SJCRH30 (cell line): ENCODE measurements around the gene OR2J3. TPM values are rescaled to one million over a fixed set of nuclear protein-coding genes. Genes with fewer than 3 reads are reported as not detected.
"Not testable (repeated sequence)": the region's sequence is repeated elsewhere in the genome, so short reads cannot be mapped to it uniquely, and the experiment has no call there.

Experiments
- DNase-seq, 2 experiments: peaks; one replicate each; pipeline ENCODE4 v3.0.0-alpha.2; 2015 to 2020
- H3K27ac ChIP-seq: fragments of 250-450 bp; sonication (Bioruptor Pico); 2 replicates; pipeline ENCODE4 v1.5.1; 2020; ENCODE audit warnings: mild to moderate bottlenecking, moderate library complexity
- H3K27me3 ChIP-seq: fragments of 250-450 bp; sonication (Bioruptor Pico); 2 replicates; pipeline ENCODE4 v1.5.1; 2020; ENCODE audit warnings: mild to moderate bottlenecking, moderate library complexity
- H3K36me3 ChIP-seq: fragments of 250-450 bp; sonication (Bioruptor Pico); 2 replicates; pipeline ENCODE4 v1.5.1; 2020; ENCODE audit warnings: mild to moderate bottlenecking, moderate library complexity
- H3K4me1 ChIP-seq: fragments of 250-450 bp; sonication (Bioruptor Pico); 2 replicates; pipeline ENCODE4 v1.5.1; 2020; ENCODE audit warnings: mild to moderate bottlenecking, moderate library complexity
- H3K4me3 ChIP-seq: fragments of 250-450 bp; sonication (Bioruptor Pico); 2 replicates; pipeline ENCODE4 v1.5.1; 2020; ENCODE audit warnings: mild to moderate bottlenecking, moderate library complexity
- H3K9me3 ChIP-seq: fragments of 250-450 bp; sonication (Bioruptor Pico); replicated peaks from 2 replicates; pipeline ENCODE4 v1.5.1; 2020; ENCODE audit warnings: mild to moderate bottlenecking, moderate library complexity
- total RNA-seq: library from RNA; depleted of rRNA; stranded (reverse); fragments of >200 nt; shearing (Covaris generic); gene quantifications from 2 replicates; pipeline ENCODE4 v1.2.3, GENCODE V29; 2014; rRNA removed

OR2J3 gene
- not detected in 2 replicates for total RNA-seq

DNA sequence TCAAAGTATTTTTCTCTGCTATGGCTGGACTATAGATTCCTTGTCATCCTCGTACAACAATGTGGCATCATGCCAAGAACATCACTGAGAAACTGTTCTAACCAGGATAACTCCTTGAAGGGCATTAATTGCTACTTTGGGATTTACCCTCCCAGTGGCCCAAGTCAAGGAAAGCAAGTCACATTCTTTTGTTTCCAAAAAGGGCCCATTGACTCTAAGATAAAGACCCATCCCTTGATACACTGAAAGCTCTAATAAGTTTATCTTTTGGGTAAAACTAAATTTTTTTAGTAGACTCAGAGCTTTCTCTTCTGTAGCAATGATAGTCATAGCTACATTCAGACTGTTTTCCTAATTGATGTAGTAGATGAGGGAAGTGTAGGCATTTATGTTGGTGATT lies at the start of gene OR2J3:
TSS of gene OR2J3 (plus strand) at position 301 of the 400 bp plus-strand sequence. CDS start 3,833 bp downstream, outside the sequence.
- Histone ChIP-seq H3K4me1 (no peaks in the 10 kb centered on the region), H3K27ac (no peak within 1 kb of the TSS), H3K9me3 (no peaks in the 10 kb centered on the region), H3K4me3 (no peak within 1 kb of the TSS), H3K27me3 (no peaks in the 10 kb centered on the region), H3K36me3 (no peaks in the 10 kb centered on the region)
- DNase-seq = no peak

DNA sequence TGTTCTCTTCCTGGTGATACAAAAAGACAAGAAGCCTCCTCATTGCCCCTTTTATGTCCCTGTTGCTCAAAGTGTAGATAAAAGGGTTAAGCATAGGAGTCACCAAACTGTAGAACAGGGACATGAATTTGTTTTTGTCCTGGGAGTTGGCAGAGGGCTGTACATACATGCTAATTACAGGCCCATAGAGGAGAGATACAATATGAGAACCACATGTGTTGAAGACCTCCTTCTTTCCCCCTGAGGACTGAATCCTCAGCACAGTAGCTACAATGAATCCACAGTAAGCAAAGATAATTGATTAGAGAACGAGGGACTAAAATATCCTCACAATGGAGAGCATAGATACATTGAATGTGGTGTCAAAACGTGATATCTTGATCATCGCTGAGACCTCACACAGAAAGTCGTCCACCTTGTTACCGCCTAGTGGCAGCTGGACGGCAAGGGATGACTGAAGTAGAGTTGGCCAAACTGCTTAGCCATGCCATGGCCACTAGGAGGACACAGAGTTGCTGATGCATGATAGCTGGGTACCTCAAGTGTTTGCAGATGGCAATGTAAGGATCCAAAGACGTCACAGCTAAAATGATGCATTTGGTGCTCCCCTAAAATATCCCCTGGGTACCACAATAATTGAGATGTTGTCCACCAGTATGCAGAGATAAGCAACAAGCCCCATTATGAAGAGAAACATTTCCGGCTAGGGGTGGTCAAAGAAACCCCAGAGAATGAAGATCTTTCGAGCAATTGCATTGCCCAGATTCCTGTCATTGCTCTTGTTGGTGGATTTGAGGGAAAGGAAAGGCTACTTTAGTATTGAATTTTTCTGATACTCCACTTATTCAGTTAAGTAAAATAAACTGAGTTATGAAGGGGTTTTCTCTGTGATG lies 35.8 kb upstream of the OR2J3 start:
- H3K27ac ChIP-seq = no peak overlapping the region
- DNase-seq = peak; percentile 9 to 55
- no peaks in the 10 kb centered on the region for H3K4me1 ChIP-seq

DNA sequence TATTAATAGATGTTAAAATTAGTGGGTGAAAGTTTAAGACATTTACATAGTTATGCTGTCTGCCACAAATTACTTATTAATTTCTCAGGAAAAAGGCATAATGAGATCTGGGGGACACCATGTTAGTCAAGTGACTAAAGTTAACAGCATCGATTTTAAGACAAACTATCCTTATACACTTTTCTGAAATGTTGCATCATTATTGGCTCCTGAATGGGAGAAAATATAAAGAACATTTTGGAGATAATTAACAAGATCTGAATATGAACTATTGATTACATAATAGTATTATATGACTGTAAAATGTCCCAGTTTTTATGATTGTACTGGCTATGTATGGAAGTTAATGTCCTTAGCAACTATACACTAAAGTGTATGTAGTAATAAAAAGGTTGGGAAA lies 28.7 kb upstream of the OR2J3 start:
- H3K9me3 ChIP-seq = no peaks in the 10 kb centered on the region
- no peaks in the 10 kb centered on the region for H3K27me3 ChIP-seq
- no peaks in the 10 kb centered on the region for H3K36me3 ChIP-seq
- H3K4me1 ChIP-seq = no peaks in the 10 kb centered on the region
- DNase-seq = no peak
- H3K27ac ChIP-seq = no peak overlapping the region
- H3K4me3 ChIP-seq = no peak overlapping the region

More for the DNA sequence above, 35.8 kb upstream of the OR2J3 start:
- Histone ChIP-seq H3K9me3 (no peaks in the 10 kb centered on the region), H3K4me3 (no peak overlapping the region), H3K27me3 (no peaks in the 10 kb centered on the region), H3K36me3 (no peaks in the 10 kb centered on the region)

DNA sequence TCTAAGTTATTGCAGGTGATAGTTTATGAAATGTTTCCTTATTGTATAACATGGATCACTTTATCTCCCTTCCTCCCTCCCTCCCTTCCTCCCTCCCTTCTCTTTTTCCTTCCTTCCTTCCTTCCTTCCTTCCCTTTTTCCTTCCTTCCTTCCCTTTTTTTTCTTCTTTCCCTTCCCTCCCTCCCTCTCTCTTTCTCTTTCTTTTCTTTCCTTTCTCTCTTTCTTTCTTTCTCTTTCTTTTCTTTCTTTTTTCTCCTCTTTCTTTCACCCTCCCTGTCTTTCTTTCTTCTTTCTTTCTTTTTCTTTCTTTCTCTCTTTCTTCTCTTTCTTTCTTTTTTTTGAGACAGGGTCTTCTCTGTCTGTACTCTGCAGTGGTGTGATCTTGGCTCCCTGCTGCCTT lies 26.5 kb upstream of the OR2J3 start:
- H3K36me3 ChIP-seq = no peaks in the 10 kb centered on the region
- H3K27ac ChIP-seq = no peak overlapping the region
- no peaks in the 10 kb centered on the region for H3K4me1 ChIP-seq
- no peak for DNase-seq
- H3K9me3 ChIP-seq = no peaks in the 10 kb centered on the region
- no peaks in the 10 kb centered on the region for H3K27me3 ChIP-seq
- H3K4me3 ChIP-seq = no peak overlapping the region

DNA sequence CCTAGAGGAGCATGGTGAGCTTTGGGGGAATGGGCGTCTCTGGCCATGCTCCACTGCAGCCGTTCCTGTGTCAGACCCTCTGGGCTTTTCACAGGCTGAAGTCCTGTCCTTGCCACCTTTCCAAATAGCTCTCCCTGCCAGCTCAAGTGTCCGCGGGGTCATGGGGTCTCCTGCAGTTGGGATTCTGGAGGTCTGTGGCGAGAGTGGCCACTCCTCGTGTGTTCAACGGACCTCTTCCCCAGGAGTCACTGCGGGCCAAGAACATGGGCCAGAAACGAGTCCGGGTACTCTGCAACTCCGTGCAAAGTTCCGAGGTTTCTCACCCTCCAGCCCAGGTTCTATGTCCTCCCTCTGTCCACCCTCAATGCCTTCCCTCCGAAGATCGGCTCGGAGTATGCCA lies 25.4 kb upstream of the OR2J3 start:
- H3K4me1 ChIP-seq = no peaks in the 10 kb centered on the region
- no peak overlapping the region for H3K4me3 ChIP-seq
- H3K9me3 ChIP-seq = no peaks in the 10 kb centered on the region
- H3K27ac ChIP-seq = no peak overlapping the region
- H3K27me3 ChIP-seq = no peaks in the 10 kb centered on the region
- no peaks in the 10 kb centered on the region for H3K36me3 ChIP-seq
- no peak for DNase-seq

DNA sequence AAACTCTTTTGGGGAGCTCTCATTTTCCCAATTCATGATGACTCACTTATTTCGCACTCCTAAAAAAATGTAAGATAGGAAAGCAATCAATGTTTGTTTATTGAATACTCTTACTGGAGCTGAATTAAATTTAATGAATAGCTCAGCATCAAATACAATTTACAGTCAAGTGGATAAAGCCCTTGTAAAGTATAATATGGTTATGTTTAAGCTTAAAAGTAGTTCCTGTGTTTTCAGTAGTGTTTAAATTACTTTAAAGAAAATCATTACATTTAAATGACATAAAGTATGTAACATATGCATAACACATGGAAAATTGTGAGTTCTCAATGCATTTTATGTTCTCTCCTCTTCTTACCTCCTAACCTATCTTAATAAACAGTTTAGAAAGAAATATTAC lies 20.6 kb upstream of the OR2J3 start, which contains the start of gene OR2B3:
TSS of gene OR2B3 (minus strand) at position 101 of the 400 bp plus-strand sequence. CDS start at position 36, 65 bp downstream.
- Histone ChIP-seq H3K4me1 (no peaks in the 10 kb centered on the region), H3K36me3 (no peaks in the 10 kb centered on the region), H3K27ac (no peak within 1 kb of the TSS), H3K4me3 (no peak within 1 kb of the TSS), H3K9me3 (no peaks in the 10 kb centered on the region), H3K27me3 (no peaks in the 10 kb centered on the region)
- DNase-seq = no peak

DNA sequence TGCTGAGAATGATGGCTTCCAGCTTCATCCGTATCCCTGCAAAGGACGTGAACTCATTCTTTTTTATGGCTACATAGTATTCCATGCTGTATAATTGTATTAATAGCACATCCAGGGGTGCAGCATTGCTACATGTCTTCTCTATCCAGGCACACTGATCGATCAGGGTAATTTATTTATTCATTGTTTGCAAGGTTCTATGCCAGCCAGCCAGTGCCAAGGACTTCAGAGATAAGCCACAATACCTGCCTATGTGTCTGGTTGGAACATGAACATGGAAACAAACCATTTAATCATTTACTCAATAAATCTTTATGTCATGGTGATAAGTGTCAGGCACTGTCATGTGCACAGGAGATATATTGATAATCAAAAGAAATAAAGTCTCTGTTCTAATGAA lies 14.9 kb upstream of the OR2J3 start:
- no peaks in the 10 kb centered on the region for H3K27me3 ChIP-seq
- H3K27ac ChIP-seq = no peak overlapping the region
- no peaks in the 10 kb centered on the region for H3K36me3 ChIP-seq
- H3K4me1 ChIP-seq = no peaks in the 10 kb centered on the region
- no peak overlapping the region for H3K4me3 ChIP-seq
- H3K9me3 ChIP-seq = no peaks in the 10 kb centered on the region
- no peak for DNase-seq

DNA sequence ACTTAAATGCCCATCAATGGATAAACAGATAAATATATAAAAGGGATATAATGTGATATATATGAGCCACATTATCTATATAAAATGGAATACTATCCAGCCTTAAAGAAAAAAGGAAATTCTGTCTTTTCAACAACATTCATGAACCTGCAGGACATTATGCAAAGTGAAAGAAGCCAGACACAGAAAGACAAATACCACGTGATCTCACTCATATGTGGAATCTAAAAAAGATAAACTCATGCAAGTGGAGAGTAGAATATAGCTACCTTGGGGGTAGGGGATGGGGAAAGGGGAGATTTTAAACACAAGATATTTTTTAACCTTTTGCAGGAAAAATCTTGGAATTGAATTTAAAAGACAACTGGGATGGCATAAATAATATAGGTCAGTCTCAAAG lies 10.1 kb upstream of the OR2J3 start:
- Histone ChIP-seq H3K9me3 (no peaks in the 10 kb centered on the region), H3K4me1 (no peaks in the 10 kb centered on the region), H3K27me3 (no peaks in the 10 kb centered on the region), H3K27ac (no peak overlapping the region), H3K36me3 (no peaks in the 10 kb centered on the region), H3K4me3 (no peak overlapping the region)
- no peak for DNase-seq

DNA sequence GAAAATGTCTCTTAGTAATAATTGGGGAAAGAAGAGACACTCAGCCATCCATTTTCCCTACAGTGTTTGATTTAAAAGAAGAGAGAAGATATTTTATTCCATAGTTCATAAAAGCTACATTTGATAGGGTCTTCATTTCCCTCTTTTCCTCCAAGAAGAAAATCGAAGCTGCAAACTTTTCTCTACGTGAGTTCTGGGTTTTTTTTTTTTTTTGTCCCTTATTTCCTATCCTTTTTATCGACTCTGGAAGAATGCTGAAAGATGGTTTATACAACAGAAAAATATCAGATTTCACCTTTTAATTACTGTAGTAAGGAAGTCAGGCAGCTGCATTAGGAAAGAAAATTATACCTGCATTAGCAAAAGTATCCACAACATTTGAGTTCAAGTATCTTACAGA lies 8.7 kb upstream of the OR2J3 start, which contains the start of gene OR2J1:
TSS of gene OR2J1 (plus strand) at position 301 of the 400 bp plus-strand sequence. CDS start 1,453 bp downstream, outside the sequence.
- DNase-seq = no peak
- H3K27ac ChIP-seq = no peak within 1 kb of the TSS
- H3K36me3 ChIP-seq = no peaks in the 10 kb centered on the region
- H3K9me3 ChIP-seq = no peaks in the 10 kb centered on the region
- no peaks in the 10 kb centered on the region for H3K4me1 ChIP-seq
- no peaks in the 10 kb centered on the region for H3K27me3 ChIP-seq
- no peak within 1 kb of the TSS for H3K4me3 ChIP-seq

DNA sequence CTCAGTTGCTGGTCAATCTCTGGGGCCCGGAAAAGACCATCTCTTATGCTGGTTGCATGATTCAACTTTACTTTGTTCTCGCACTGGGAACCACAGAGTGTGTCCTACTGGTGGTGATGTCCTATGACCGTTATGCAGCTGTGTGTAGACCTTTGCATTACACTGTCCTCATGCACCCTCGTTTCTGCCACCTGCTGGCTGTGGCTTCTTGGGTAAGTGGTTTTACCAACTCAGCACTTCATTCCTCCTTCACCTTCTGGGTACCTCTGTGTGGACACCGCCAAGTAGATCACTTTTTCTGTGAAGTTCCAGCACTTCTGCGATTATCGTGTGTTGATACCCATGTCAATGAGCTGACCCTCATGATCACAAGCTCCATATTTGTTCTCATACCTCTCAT lies 4.3 kb downstream of the OR2J3 start:
- Histone ChIP-seq H3K27ac (no peak overlapping the region), H3K36me3 (no peaks in the 10 kb centered on the region), H3K9me3 (no peaks in the 10 kb centered on the region), H3K4me1 (no peaks in the 10 kb centered on the region), H3K4me3 (no peak overlapping the region), H3K27me3 (no peaks in the 10 kb centered on the region)
- no peak for DNase-seq

DNA sequence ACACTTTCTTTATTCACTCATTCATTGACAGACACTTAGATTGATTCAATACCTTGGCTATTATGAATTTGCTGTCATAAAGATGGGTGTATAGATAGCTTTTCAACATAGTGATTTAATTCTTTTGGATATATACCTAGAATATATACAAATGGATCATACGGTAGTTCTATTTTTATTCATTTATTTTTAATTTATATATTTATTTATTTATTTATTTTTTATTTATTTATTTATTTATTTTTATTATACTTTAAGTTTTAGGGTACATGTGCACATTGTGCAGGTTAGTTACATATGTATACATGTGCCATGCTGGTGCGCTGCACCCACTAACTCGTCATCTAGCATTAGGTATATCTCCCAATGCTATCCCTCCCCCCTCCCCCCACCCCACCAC lies 7.1 kb downstream of the OR2J3 start:
- H3K4me1 ChIP-seq, H3K27ac ChIP-seq, DNase-seq, H3K36me3 ChIP-seq, H3K9me3 ChIP-seq, H3K4me3 ChIP-seq, H3K27me3 ChIP-seq: not testable (repeated sequence)

DNA sequence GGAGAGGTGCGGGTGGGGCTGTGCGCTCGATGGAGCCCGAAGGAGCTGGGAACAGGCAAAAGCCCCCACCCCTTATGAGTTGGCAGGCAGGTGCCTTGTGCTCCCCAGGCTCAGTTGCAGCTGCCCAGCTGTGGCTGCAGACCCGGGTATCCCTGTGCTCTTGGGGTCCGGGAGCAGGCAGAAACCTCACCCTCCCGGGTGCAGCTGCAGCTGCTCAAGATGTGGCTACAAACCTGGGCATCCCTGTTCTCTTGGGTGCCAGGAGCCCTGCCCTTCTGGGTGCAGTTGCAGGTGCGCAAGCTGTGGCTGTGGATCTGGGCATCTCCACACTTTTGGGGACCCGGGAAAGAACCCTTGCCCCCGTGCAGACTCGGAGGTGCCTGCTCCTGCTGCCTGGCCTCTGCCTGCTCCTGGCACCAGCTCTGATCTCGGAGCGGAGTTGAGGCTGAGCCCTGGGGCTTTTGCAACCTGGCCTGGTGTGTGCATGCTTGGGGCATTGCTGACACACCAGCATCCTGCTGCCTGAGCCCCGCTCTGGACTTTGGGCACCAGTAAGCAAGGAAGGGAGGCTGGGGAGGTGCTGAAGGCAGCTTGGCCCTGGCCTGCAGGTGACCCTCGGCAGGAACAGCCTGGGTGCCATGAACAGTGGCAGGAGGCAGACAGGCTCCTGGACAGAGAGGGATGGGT lies 21.6 kb downstream of the OR2J3 start:
- H3K9me3 ChIP-seq = no peaks in the 10 kb centered on the region

DNA sequence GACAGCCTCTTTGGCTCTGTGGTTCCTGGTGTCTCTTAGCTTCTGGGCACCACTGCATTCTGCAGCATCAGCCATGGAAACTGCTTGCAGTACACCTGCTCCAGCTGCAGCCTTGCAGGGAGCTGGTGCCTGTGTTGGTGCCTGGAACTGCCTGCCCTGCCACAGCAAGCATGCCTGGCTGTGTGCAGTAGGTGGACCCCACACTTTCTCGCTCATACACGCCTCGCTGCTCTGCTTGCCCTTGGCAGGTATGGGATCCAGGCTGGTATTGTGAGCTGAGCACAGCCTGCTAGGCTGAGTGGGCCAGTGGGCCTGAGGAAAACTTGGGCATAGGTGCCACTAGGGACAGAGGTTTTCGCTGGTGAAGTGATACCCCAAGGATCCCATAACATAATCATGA lies 22.8 kb downstream of the OR2J3 start:
- Histone ChIP-seq H3K27me3 (no peaks in the 10 kb centered on the region), H3K4me1 (no peaks in the 10 kb centered on the region), H3K27ac (no peak overlapping the region), H3K36me3 (no peaks in the 10 kb centered on the region), H3K4me3 (no peak overlapping the region), H3K9me3 (no peaks in the 10 kb centered on the region)
- no peak for DNase-seq

More for the DNA sequence above, 21.6 kb downstream of the OR2J3 start:
- Histone ChIP-seq H3K4me1 (no peaks in the 10 kb centered on the region), H3K27ac (no peak overlapping the region), H3K27me3 (no peaks in the 10 kb centered on the region), H3K4me3 (no peak overlapping the region), H3K36me3 (no peaks in the 10 kb centered on the region)
- no peak for DNase-seq

DNA sequence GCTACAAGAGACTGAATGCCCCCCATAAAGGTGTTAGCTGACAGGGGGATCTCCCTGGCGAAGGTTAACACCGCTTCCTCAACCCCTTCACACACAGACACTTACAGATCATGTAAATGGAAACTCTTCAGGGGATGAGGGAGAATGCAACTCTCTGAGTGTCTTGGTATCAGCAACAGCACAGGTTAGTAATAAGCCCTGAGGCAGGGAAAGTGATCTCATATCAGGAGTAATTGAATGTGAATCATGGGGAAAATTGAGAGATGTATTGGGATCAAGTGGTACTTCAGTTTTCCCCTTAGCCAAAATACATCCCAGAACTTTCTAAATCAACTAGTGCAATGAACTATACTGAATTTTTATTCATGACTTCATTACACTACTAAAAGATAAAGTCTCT lies 23.8 kb downstream of the OR2J3 start:
- Histone ChIP-seq H3K4me3 (no peak overlapping the region), H3K27ac (no peak overlapping the region), H3K4me1 (no peaks in the 10 kb centered on the region), H3K27me3 (no peaks in the 10 kb centered on the region), H3K9me3 (no peaks in the 10 kb centered on the region), H3K36me3 (no peaks in the 10 kb centered on the region)
- no peak for DNase-seq

DNA sequence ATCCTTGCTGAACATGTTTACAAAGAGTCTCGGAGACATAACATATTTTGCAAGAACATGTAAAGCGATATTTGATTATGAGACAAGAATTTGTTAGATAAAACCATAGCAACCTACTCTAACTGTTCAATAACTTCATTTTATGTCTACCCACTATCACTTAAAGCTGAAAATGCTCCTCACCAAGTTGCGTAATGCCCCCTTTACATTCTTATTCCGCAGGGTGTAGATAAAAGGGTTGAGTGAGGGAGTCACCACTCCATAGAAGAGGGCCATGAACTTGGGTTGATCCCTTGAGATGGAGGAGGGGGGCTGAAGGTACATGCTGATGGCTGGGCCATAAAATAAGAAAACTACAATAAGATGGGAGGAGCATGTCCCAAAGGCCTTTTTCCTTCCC lies 29.9 kb downstream of the OR2J3 start:
- no peaks in the 10 kb centered on the region for H3K9me3 ChIP-seq
- no peak for DNase-seq
- no peak overlapping the region for H3K27ac ChIP-seq
- H3K36me3 ChIP-seq = no peaks in the 10 kb centered on the region
- no peaks in the 10 kb centered on the region for H3K4me1 ChIP-seq
- H3K4me3 ChIP-seq = no peak overlapping the region
- H3K27me3 ChIP-seq = no peaks in the 10 kb centered on the region
